GM18502 (cell line): ENCODE data around the gene MORC2.

Experiments
- ATAC-seq: cut with Tn5 transposase; IDR thresholded peaks from one replicate; pipeline ENCODE4 v1.9.1; 2021; ENCODE audit warnings: mild to moderate bottlenecking; ENCODE audit not compliant: unreplicated experiment, poor library complexity

Gene MORC2

GRCh38 chr22:30876915-30877553 is 91.5 kb downstream of the MORC2 start:
- ATAC-seq: no peak

- no peak for ATAC-seq
These were observed 92.3 kb downstream of the MORC2 start for GRCh38 chr22:30876221-30876751.

GRCh38 chr22:30875481-30876215 is 92.9 kb downstream of the MORC2 start:
- no peak for ATAC-seq
